NCI-H1436 treated with DMSO at 0.1 percent for 48 hours (cell line): Measurements from ENCODE around the gene SFMBT2.
"Not testable (repeated sequence)": the region's sequence is repeated elsewhere in the genome, so short reads cannot be mapped to it uniquely, and the experiment has no call there.

ENCODE experiments used
- DNase-seq: peaks from one replicate; lab custom pipeline; 2025; lab: John Stamatoyannopoulos, UW

Gene SFMBT2

DNA sequence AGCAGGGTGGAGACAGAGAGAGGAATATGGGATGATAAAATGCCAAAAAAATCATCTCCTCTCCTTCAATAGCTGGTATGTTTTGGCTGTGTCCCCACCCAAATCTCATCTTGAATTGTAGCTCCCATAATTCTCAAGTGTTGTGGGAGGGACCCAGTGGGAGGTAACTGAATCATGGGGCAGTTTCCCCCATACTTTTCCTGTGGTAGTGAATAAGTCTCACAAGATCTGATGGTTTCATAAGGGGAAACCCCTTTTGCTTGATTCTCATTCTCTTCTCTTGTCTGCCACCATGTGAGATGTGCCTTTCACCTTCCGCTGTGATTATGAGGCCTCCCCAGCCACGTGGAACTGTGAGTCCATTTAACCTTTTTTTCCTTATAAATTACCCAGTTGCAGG is 226.7 kb downstream of the SFMBT2 start:
- not testable (repeated sequence) for DNase-seq

DNA sequence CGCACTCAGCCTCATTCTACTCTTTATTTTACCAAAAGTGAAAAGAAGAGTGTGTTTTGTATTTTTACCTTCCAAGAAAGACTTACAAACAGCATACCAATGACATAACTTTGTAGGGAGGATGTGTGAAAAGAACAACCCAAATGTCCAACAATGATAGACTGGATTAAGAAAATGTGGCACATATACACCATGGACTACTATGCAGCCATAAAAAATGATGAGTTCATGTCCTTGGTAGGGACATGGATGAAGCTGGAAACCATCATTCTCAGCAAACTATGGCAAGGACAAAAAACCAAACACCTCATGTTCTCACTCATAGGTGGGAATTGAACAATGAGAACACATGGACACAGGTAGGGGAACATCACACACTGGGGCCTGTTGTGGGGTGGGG is 228.5 kb downstream of the SFMBT2 start:
- DNase-seq: not testable (repeated sequence)

DNA sequence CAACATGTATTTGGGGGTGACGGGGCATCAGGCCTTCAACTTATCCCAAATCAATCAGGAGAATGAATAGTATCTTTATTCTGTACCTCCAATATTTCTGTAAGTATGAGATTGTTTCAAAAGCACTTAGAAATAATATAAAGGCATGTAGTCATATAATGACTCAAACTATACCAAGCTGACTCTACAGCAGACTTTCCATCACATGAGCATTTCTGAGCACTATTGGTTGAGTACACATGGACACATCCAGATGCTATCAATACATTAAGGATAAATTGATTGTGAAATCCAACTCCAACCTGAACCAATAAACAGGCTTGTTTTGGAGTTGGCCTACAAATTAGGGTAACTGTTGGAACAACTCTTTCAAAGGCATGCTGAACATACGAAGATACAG is 229.4 kb downstream of the SFMBT2 start:
- no peak for DNase-seq

DNA sequence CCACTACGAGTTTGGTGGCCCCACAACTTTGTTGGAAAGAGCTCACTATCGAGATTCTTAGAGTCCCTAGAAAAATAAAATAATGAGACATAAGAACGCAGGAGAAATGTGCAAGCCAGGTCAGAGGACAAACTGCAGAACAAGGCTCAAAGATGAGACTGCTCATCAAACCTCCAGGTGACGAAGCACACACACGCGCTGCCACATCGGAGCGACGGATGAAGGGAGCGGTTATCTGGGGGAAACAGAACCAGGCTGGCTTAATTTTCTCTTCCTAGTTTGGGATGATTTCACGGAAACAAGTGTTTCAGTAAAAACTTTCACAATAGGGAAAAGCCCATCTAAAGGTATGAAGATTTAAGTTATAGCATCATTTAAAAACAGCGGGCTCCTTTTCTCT is 231.3 kb downstream of the SFMBT2 start:
- DNase-seq: no peak

DNA sequence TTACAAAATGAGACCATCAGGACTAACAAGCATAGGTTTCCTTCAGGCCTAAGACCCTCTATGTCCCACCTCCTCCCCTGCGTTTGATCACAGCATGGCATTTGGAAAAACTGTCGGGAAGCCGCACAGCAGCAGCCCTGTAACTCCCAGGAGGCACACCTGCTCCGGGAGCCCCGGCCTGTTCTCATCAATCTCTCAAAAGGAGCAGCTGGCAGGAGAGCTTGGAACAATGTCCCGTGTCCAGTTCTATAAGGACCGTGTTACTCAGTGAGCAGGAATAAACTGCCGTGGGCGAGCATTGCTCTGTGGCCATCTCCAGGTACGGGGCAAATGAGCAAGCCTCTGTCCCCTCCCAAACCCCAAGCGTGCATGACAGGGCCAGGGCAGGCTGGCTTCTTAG is 236.9 kb downstream of the SFMBT2 start:
- DNase-seq: no peak

DNA sequence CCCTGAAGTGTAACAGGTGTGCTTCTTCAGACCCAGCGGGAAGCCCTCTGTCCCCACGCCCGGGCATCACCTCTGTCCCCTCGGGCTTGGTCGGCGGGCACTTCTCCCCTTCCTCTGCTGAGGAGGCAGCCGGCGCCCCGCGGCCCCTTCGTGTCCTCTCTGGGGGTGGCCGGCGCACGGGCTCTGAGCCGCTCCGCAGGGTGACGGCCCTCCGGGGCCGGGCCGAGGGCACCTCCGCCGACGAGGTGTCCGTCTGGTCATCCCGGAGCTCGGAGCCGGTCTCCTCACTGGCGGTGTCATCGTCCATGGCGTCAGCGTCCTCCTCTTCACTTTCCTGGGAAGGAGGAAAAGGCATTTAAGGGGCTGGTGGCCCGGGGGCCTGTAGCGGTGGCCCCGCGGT is 239.0 kb downstream of the SFMBT2 start:
- no peak for DNase-seq

DNA sequence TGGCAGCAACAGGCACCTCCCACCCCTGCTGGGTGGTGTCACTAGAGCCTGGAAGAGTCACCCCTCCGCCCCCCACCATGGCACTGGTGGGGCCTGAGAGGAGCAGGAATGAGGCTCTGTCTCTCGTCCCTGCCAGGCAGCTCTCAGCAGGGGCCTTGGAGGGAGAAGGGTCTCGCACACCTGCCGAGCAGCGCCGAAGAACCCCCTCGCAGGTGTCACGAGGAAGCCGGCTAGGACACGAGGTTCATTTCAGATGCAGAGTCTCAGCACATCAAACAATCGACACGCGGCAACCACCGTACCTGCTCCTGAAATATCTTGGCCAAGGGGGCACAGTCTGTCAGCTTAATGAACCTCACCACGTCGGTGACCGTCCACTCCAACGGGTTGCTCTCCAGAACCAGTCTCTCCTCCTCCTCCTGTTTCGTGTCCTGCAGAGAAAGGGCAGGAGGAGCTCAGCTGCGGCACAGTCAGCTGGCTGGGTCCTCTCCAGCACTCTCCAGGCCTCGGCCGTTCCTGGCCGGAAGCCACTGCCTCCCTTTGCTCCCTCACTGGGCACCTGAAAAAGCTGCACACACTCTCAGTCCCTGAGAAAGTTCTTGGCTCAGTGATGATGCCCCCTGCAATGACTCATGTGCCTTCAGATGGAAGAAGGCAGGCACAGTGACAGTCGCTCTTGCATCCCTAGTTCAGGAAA is 240.1 kb downstream of the SFMBT2 start:
- no peak for DNase-seq

DNA sequence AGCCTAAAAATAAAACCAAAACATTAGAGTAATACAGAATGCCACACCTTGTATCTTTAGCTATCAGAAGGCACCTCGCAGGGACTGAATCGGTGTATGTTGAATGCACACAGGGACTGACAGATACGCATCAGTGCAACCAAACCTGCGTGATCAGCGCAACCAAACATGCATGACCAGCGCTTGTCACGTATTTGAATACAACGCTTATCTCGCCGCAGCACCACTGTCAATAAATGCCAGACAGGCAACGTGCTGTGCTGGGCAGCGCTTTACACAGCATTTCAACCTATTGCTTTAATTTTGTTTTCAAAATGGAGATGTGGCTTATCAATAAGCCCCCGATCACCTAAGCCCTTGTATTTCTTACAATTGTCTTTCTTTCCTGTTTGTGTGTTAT is 242.4 kb downstream of the SFMBT2 start:
- no peak for DNase-seq

DNA sequence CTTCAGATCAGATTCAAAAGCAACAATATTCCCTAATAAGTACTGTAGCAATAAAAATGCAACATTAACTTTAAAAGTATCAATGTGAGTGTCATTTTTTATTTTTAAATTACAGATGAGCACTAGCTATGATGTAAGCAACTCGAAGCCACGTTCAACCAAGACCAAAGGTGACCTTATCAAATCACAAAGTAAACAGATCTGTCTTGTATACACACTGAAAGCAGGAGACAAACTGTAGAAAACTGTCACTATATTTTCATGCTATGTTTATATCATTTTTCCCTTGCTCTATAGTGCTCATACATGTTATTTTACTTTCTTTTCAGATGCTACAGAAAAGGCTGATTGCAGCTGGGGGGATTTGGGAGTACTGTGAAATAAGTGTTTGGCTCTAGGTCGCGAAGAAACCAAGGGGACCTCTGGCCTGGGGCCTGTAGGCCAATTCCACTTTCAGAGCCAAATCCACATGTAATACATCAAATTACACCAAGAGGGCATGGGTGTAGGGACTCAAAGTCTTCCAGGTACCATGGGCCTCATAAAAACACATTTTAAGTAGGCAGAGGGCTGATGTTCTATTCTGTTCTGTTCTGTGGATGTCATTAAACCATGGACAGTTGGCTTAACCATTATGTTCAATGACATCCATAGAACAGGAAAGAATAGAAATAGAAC is 245.2 kb downstream of the SFMBT2 start:
- DNase-seq: no peak

DNA sequence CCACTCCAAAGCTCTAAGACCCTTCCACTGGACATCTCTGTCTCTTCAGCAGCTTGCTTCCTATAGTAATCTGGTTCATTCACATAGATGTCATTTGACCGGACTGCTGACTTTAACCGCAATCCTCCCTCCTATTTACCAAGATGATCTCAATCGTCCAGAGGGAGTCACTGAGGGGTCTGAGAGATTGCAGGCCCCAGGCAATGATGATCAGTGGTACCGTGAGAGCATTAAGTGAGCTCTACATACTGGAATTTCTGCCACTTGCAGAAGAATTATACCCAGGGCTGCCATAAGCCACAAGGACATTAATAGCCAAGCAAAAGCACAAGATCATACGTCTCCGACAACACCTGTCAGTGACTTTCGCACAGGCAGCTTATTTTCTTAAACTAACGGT is 245.9 kb downstream of the SFMBT2 start:
- no peak for DNase-seq

DNA sequence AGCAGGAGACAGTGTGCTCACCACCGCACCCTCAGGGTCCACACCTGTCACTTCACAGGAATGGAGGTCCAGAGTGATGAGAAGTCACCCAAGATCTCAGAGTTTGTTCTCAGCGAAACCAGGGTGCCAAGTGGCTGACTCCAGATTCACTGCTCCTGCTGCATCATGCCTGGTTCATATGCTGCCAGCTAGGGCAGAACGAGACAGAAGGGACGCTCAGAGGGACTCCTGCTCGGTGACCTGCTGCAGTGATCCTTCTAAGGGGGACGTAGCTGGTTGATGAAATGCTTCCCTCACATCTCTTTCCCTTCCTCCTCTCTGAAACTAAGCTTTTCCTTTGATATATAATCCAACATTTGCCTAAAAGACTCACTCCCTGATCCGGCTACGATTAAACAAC is 248.5 kb downstream of the SFMBT2 start:
- no peak for DNase-seq

DNA sequence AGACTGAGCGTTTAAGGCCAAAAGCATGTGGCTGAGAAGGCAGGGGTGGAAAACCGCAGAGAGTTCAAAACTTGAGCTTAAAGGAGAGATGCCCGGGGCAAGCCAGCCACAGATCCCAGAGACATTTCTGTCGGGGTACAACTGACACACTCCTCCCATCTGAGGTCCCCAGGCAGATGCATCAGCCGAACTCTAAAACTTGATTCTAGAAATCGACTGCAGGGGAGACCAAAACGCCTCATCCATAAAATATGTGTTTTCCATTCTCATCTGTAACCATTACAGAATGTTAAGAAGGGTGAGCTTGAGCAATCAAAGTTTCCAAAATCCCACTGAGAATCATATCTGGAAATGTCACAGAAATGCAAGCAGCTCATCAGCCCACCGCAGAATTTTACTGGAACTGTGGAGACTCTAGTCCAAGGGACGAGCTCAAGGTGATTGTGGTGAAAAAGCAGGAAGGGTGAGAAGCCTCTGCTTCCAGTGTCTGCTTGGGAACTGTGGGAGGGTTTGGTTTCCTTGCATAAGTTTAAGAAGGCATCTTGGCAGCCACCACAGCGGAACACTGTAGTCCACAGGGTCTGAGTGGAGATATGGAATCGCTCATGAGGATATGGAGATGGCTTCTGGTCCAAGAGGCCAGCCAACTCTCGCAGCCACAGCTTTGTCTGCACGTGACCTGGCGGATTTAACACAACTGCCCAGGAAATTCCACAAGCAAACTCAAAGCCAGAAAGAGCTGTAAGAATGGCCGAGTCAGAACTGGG is 249.2 kb downstream of the SFMBT2 start:
- no peak for DNase-seq

DNA sequence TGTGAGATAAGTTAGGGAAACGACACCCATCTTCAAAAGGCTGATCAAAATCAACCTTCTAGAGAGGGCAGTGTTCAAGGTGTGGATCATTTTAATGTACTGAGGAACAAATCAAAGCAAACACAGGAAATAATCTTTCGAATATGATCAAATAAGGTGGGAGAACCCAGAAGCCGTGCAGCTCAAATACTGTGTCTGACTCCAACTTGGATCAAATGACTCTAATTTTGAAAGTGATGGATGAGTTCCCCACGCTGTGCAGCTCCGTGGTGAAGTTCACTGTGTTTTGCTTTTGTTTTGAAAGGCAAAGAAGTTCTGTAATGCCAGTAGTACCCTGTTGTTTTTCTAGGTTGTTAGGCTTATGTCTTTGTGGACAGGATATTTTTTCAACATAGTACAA is 250.9 kb downstream of the SFMBT2 start:
- no peak for DNase-seq

DNA sequence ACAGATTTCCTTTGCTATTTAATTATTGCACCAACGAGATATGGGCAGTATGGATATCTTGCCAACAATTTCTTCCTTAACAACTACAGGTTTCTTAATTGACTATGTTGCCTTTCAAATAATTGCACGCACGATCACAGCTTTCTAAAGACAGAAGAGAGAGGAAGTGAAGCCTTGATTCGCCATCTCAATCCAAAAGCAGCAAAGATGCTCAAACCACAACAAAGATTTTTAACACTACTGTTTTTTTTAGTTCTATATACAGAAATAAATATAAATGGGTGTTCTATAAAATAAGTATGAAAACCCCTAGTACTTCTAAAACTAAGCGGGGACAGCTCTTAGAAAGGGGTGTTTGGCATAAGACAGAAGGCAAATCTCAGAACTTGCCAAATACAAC is 251.3 kb downstream of the SFMBT2 start:
- no peak for DNase-seq

DNA sequence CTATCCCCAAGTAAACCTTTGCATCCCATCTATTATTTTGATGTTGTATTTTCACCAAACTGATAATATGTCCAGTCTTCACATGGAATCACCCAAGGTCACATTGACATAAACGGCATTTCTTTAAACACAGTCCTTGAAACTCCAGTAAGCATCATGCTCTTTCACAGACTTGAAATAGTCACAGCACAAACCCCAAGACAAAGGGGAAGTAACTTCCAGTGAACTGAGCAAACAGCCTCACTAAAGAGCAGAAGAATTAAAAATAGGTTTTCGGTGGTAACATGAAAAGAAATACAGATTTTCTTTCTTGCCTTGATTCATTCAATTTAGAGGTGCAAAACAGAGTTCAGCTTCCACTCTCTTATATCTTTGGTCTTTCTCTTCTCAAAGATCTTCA is 253.7 kb downstream of the SFMBT2 start:
- no peak for DNase-seq

DNA sequence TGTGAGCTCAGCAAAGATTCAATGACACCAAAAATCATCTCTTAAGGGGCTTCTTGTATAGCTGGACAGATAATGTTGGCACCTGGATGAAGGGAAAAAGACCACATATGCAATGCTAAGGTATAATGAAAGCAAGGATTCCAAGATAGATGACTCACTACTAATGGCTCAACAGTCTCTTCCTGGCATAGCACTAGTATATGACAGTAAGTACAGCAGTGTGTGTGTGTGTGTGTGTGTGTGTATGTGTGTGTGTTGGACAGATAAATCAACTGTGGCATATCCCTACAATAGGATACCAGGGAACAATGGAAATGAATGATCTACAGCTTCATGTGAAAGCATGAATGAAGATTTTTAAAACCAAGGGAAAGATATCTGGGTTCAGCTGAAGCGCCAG is 257.1 kb downstream of the SFMBT2 start:
- DNase-seq: no peak

DNA sequence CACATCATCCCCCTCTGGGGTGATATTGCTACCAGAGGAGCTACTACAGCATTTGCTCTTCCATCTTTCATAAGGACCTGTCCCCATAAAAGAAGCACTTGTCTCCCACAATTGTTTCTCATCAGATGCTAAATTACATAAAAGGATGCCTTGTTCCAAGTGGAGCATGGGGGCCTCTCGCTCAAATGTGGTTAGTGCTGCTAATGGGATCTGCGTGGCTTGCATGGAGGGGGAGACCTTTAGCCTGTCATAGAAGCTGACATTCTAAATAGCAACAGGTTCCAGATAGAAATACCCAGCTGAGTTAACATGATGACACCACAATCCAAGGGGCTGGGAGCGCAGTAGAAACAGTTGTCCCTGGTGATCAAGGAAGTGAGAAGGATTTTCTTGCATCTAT is 257.9 kb downstream of the SFMBT2 start:
- no peak for DNase-seq

DNA sequence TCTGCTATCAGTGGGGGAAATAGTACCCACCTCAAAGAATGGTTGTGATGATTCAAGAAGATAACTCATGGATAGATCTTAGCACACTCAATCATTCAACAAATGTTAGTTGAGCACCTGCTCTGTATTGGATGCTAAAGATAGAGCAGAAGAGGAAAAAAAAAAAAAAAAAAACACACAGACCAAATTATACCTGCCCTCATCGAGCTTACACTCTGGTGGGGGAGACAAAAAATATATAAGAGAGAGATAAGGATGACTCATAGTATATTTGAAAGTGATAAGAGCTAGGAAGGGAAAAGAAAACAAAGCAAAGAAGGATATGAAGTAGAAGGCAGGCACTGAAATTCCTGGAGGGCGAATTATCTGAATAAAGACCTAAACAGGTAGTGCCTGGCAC is 258.5 kb downstream of the SFMBT2 start:
- DNase-seq: no peak

DNA sequence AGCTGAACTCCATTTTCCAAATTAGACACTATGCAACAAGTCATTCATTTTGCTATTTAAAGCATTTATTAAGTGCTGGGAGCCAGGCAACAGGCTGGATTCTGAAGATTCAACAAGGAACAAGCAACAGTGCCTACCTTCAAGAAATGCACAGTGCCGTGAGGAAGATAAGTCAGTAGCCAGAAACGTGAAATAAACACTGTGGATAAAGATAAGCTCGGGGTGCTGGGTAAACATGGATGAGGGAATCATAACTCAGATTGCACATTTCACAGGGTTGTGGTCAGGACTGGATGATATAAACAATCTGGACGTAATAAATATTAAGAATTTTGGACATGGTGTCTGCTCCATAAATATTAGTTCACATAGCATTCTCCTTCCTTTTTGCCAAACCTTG is 259.3 kb downstream of the SFMBT2 start:
- no peak for DNase-seq

DNA sequence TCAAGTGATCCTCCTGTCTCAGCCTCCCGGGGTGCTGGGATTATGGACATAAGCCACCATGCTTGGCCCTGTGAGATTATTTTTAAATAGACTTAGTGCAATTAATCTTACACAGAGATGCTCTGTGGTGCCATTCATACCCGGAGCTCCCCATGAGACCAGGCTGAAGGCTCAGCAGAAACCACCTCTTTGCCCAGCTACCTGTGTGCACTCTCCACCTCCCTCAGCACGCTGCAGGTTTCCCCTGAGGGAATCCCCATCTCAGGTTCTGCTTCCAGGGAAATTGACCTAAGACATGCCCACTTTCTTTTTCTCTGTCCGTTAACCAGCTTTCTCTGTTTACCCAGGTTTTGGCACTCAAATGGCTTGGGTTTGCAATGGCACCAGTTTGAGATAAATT is 260.5 kb downstream of the SFMBT2 start:
- no peak for DNase-seq

DNA sequence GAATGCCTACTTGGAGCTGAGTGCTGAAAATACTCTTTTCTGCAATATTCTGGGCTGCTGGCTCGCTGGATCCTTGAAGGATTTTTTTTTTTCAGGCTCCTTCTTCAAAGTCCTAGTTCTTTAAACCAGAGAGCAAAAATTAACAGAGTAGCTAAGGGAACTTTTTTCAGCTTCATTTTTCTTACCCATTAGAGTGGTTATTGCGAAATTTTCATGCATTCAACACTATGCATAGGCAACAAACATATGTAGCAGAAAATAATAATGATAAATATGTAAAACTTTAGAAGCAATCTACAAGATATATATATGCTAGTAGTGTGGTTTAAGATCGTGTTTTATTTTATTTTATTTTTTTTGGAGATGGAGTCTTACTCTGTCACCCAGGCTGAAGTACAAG is 264.6 kb downstream of the SFMBT2 start:
- DNase-seq: no peak

DNA sequence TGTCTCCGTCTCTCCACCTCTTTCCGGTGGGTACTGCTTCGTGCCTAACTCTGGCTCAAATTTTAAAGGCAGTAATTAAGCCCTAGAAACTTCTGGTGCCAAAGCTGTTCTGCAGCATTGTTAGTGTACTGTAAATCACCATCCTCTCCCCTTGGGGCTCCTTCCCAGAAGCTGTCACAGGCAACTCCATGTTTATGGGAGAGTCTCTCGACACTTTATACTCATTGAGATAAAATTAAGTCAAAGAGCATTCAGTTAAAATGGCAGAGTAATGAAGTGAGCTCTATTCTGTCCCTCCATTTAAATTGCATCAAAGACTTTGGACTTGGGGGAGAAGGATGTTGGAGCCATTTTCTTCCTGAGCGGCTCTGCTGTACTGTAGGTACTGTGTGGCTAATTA is 274.8 kb downstream of the SFMBT2 start:
- no peak for DNase-seq

DNA sequence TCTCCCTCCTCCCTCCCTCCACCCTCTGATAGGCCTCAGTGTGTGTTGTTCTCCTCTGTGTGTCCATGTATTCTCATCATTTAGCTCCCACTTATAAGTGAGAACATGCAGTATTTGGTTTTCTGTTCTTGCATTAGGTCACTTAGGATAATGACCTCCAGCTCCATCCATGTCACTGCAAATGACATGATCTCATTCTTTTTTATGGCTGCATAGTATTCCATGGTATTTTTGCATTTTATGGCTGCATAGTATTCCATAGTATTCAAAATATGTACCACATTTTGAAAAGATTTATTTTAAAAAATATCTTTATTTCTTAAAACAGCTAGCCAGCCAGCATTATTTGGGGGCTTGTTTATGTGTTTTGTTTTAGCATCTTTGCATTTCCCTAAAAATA is 275.6 kb downstream of the SFMBT2 start:
- DNase-seq: no peak
